ENCODE results near the gene NKIRAS1.

DNA sequence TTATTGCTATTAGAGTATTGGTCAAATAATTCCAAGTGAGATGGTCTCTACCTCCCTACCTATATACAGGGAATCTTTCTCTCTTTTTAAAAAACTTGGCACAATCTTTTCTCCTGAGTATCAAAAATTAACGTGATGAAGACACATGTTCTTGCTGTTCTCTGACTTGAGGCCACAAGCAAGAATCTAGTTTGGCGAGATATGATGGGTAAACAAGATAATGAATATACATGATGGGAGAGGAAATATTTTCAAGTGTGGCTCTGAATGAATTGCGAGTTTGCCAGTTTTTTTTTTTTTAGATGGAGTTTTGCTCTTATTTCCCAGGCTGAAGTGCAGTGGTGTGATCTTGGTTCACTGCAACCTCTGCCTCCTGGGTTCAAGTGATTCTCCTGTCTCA is 39.9 kb upstream of the NKIRAS1 start:
- TF ChIP-seq POLR2A (IDR thresholded peaks at IDR 0.05) (no peak), CTCF (IDR thresholded peaks at IDR 0.05) (no peak), POLR2AphosphoS5 (IDR thresholded peaks at IDR 0.05) (no peak)

Measured in suprapubic skin (tissue), 4 donors.